Measurements from ENCODE around the gene DDX11.
"Not testable (repeated sequence)": the region's sequence is repeated elsewhere in the genome, so short reads cannot be mapped to it uniquely, and the experiment has no call there.

Gene DDX11

GRCh38 chr12:31067656-31068055, 6.0 kb upstream of the DDX11 start:
- not testable (repeated sequence) for DNase-seq (ENCODE audit: low spot score)

- DNase-seq (ENCODE audit: low spot score): not testable (repeated sequence)
Observed at GRCh38 chr12:31070971-31071740, 2.5 kb upstream of the DDX11 start.

- DNase-seq (ENCODE audit: low spot score): not testable (repeated sequence)
Observed at GRCh38 chr12:31072962-31073361, 698 bp upstream of the DDX11 start.

GRCh38 chr12:31074333-31074874, 744 bp downstream of the DDX11 start:
- DNase-seq (ENCODE audit: low spot score): not testable (repeated sequence)

GRCh38 chr12:31076150-31076549, 2.5 kb downstream of the DDX11 start:
- DNase-seq (ENCODE audit: low spot score): not testable (repeated sequence)

- not testable (repeated sequence) for DNase-seq (ENCODE audit: low spot score)
Observed at GRCh38 chr12:31077095-31077494, 3.4 kb downstream of the DDX11 start.

GRCh38 chr12:31077998-31078397, 4.3 kb downstream of the DDX11 start:
- DNase-seq (ENCODE audit: low spot score): not testable (repeated sequence)

- DNase-seq (ENCODE audit: low spot score): not testable (repeated sequence)
Observed at GRCh38 chr12:31079421-31079820, 5.8 kb downstream of the DDX11 start.

GRCh38 chr12:31080221-31080620, 6.6 kb downstream of the DDX11 start:
- not testable (repeated sequence) for DNase-seq (ENCODE audit: low spot score)

- DNase-seq (ENCODE audit: low spot score): not testable (repeated sequence)
Observed at GRCh38 chr12:31081274-31081673, 7.6 kb downstream of the DDX11 start.

- DNase-seq (ENCODE audit: low spot score): not testable (repeated sequence)
Observed at GRCh38 chr12:31084241-31084640, 10.6 kb downstream of the DDX11 start.

GRCh38 chr12:31086032-31086431, 12.4 kb downstream of the DDX11 start:
- DNase-seq (ENCODE audit: low spot score): not testable (repeated sequence)

GRCh38 chr12:31087486-31087885, 13.8 kb downstream of the DDX11 start:
- DNase-seq (ENCODE audit: low spot score): not testable (repeated sequence)

- not testable (repeated sequence) for DNase-seq (ENCODE audit: low spot score)
Observed at GRCh38 chr12:31087956-31088355, 14.3 kb downstream of the DDX11 start.

GRCh38 chr12:31089072-31089471, 15.4 kb downstream of the DDX11 start:
- DNase-seq (ENCODE audit: low spot score): no peak

- DNase-seq (ENCODE audit: low spot score): not testable (repeated sequence)
Observed at GRCh38 chr12:31091629-31092028, 18.0 kb downstream of the DDX11 start.

- DNase-seq (ENCODE audit: low spot score): not testable (repeated sequence)
Observed at GRCh38 chr12:31092718-31093117, 19.1 kb downstream of the DDX11 start.

GRCh38 chr12:31095080-31095860, 21.6 kb downstream of the DDX11 start:
- not testable (repeated sequence) for DNase-seq (ENCODE audit: low spot score)

GRCh38 chr12:31096251-31097065, 22.8 kb downstream of the DDX11 start:
- not testable (repeated sequence) for DNase-seq (ENCODE audit: low spot score)

GRCh38 chr12:31097819-31098218, 24.2 kb downstream of the DDX11 start:
- DNase-seq (ENCODE audit: low spot score): not testable (repeated sequence)

- DNase-seq (ENCODE audit: low spot score): not testable (repeated sequence)
Observed at GRCh38 chr12:31098363-31098762, 24.7 kb downstream of the DDX11 start.

- DNase-seq (ENCODE audit: low spot score): not testable (repeated sequence)
Observed at GRCh38 chr12:31098771-31099170, 25.1 kb downstream of the DDX11 start.

Data from putamen (tissue), 1 donor.